LNCaP clone FGC (cell line): ENCODE data around the gene SLIT1.
A peak's percentile ranks its signal among the peaks of the same experiment; 100 is the strongest.

Experiments used
- DNase-seq: peaks from one replicate; pipeline ENCODE4 v3.0.0-alpha.2; 2011; ENCODE audit warnings: low read depth
- H3K4me3 ChIP-seq: 2 replicates; pipeline ENCODE4 v1.5.1; 2011; ENCODE audit warnings: mild to moderate bottlenecking, low read depth, low read length, control low read depth
- TF ChIP-seq, protein P1 (sequence below): IDR thresholded peaks from 2 replicates; pipeline ENCODE4 v1.5.1; 2012; ENCODE audit warnings: mild to moderate bottlenecking; ENCODE audit not compliant: control insufficient read depth, insufficient read depth; ENCODE audit errors: extremely low read depth

The SLIT1 gene

DNA sequence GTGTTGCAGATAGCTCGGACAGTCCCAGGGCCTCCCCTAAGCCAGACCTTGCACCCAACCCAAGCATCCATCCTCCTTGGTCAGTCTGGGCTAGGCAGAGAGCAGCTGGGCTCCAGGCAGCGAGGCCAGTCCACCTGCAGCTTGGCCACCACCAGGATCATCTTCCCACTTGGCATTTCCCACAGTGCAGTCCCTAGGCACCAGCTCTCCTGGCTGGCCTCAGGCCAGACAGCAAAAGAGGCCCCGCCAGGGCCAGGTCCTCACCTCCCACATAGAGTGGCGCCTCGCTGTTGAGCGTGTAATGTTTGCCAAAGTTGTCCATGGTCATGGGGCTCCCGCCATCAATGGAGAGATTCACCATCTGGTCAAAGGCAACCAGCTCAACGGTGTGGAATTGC lies 182.0 kb downstream of the SLIT1 start:
- H3K4me3 ChIP-seq = no peak overlapping the region
- no peak for DNase-seq
- TF ChIP-seq, protein P1, sequence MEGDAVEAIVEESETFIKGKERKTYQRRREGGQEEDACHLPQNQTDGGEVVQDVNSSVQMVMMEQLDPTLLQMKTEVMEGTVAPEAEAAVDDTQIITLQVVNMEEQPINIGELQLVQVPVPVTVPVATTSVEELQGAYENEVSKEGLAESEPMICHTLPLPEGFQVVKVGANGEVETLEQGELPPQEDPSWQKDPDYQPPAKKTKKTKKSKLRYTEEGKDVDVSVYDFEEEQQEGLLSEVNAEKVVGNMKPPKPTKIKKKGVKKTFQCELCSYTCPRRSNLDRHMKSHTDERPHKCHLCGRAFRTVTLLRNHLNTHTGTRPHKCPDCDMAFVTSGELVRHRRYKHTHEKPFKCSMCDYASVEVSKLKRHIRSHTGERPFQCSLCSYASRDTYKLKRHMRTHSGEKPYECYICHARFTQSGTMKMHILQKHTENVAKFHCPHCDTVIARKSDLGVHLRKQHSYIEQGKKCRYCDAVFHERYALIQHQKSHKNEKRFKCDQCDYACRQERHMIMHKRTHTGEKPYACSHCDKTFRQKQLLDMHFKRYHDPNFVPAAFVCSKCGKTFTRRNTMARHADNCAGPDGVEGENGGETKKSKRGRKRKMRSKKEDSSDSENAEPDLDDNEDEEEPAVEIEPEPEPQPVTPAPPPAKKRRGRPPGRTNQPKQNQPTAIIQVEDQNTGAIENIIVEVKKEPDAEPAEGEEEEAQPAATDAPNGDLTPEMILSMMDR = no peak

DNA sequence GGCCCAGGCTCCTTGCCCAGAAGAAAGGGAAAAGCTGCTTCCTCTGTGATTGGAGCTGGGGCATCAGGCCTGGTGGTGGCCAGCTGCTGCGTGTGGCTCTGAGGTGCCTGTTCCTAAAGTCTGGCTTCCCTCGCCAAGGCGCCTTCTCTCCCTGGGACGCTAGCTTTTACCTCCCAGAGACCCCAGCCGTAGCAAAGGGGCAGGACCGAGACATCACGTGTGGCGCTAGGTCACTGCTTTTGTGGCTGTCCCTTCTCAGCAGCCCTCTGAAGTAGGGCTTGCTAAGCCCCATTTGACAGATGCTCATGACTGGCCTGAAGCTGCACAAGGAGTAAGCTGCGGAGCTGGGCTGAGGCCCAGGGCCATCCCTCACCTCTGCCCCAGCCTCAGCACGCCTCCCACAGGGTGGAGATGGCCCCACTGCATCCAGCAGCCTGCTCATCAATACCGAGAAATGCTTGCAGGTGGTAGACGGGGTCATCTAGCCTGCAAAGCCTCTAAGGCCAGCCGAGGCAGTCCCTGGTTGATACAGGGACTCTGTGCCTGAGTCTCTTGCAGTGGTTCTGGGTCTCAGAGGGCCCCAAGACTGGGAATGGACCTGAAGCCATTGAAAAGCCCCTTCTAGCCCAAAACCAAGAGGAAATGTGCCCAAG lies 182.5 kb downstream of the SLIT1 start:
- no peak for DNase-seq
- TF ChIP-seq, protein P1 = no peak
- no peak overlapping the region for H3K4me3 ChIP-seq

DNA sequence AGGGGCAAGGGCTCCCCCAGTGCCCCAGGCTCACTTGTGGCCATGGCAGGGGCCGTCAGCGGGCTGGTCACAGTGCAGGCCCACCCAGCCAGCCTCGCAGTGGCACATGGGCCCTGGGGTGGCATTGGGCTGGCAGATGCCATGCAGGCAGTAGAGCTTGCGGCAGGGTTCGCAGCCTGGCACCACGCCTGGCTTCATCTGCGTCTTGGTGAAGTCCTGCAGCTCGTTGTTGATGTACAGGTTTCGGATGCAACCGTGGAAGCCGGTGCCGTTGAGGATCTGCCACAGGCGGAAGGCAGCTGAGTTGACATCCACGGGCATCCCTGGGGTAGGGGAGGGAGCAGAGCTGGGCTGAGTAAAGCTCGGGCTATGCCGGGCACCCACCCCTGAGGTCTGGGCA lies 183.1 kb downstream of the SLIT1 start:
- no peak for DNase-seq
- TF ChIP-seq, protein P1 = no peak
- H3K4me3 ChIP-seq = no peak overlapping the region

DNA sequence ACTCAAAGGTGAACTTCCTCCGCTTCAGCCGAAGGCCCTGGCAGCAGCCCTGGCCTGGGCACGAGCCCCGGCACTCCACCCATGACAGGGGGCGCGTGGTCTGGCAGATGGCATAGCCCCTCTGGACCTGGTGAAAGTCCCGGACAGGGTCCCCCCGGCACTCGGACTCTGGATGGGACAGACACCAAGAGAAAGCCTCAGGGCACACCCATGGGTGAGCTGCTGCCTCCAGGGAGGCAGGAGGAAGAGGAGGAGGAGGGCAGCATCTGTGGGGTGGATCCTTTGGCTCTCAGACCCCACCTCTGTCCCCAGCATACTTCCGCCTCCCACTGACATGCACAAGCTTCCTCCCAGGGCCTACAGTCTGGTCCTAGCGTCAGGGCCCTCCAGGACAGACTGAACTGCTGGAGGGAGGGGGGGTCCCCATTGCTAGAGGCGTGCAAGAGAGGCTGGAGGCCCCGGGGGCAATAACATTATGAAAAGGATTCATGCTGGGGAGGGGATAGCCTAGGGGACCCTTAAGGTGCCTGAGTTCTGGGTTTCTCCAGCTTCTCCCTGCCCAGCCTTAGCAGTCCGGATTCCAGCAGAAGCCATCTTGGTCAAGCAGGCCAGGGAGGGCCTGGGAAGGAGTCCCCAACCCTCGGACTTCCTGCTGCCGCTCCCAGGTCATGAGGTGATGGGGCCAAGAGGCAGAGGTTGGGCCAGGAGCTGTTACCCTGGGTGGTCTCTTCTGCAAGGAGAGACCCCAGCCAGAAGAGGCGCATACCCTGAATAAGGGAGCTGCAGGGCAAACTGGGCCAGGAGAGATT lies 184.4 kb downstream of the SLIT1 start:
- no peak for DNase-seq
- TF ChIP-seq, protein P1 = no peak
- H3K4me3 ChIP-seq = no peak overlapping the region

DNA sequence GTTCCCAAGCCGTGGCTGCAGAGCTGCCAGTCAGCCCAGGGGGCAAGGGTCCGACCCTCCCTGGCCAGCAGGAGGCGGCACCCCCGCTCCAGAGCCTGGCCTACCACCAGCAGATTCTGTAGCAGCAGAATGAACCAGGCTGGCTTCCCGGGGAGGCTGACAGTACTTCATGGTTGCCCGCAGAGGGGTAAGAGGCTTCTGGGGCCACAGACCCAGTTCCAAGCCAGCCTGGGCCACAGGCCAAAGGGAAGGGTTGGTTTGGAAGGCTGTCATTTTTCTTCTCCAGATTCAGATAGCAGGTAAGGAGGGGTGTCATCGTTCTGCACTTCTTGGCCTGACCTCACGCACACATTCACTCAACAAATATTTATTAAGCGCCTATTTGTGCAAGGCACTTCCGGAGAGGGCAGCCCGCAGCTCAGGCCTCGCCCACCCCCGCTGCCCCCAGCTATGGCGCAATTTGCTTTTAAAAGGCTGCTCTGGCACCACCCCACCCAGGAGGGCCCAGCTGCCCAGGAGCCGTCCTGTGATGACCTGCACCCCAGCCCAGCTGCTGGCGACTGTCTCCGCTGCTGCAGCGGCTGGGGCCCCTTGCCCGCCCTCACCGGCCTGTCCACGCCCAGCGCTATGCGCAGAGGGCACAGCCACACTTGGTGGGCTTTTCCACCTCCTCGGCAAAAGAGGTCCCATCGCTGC lies 185.1 kb downstream of the SLIT1 start:
- TF ChIP-seq, protein P1 = peak; percentile 17; the same call in 1 of the 2 replicates
- DNase-seq = peak; percentile 35
- H3K4me3 ChIP-seq = no peak overlapping the region

DNA sequence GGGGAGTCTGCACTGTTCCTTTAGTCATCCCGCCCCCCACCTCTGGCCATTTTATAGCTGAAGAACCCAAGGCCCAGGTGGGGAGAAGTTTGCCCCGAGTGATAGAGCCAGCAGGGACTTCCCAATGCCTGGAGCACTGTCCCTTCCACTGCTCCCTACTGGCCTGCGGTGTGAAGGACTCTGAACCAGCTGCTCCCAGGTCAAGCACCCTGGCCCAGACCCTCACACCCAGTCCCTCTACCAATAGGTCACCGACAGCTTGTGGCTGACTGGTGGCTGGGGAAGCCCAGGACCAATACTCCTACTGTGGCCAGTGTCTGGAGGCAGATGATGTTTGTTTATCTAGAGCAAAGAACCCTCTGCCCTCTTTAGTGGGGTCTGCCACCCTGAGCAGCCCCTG lies 185.8 kb downstream of the SLIT1 start:
- TF ChIP-seq, protein P1 = no peak
- H3K4me3 ChIP-seq = no peak overlapping the region
- DNase-seq = no peak
